SK-N-MC (cell line): ENCODE measurements around the gene VN1R2.
"Not testable (repeated sequence)": the region's sequence is repeated elsewhere in the genome, so short reads cannot be mapped to it uniquely, and the experiment has no call there.

Source experiments
- DNase-seq: peaks from one replicate; pipeline ENCODE4 v3.0.0-alpha.2; 2011; ENCODE audit warnings: low read depth, low spot score
- H3K27ac ChIP-seq: fragments of 200-600 bp; sonication (generic); 2 replicates; pipeline ENCODE4 v1.5.1; 2016; ENCODE audit warnings: mixed run types
- H3K36me3 ChIP-seq: fragments of 200-600 bp; sonication (generic); 2 replicates; pipeline ENCODE4 v1.6.1; 2017; ENCODE audit warnings: antibody characterized with exemption, low read length, mixed read lengths; ENCODE audit not compliant: insufficient read depth
- H3K4me3 ChIP-seq: fragments of 200-600 bp; sonication (generic); 2 replicates; pipeline ENCODE4 v1.5.1; 2016
- H3K9ac ChIP-seq: fragments of 200-600 bp; sonication (generic); 2 replicates; pipeline ENCODE4 v1.8.0; 2017; ENCODE audit warnings: mixed run types, mixed read lengths; ENCODE audit not compliant: insufficient read length
- H3K9me3 ChIP-seq: fragments of 200-600 bp; sonication (generic); 2 replicates; pipeline ENCODE4 v1.6.1; 2017; ENCODE audit warnings: low read depth, mild to moderate bottlenecking, antibody characterized with exemption, low read length, moderate library complexity, mixed read lengths
- EZH2 ChIP-seq: fragments of 200-600 bp; sonication (generic); IDR thresholded peaks from one replicate; pipeline ENCODE4 v1.6.1; 2017; ENCODE audit warnings: antibody characterized with exemption
- FOXP2 ChIP-seq: optimal IDR thresholded peaks from 2 replicates; pipeline ENCODE3; 2011; ENCODE audit warnings: mild to moderate bottlenecking, moderate library complexity; ENCODE audit not compliant: insufficient read depth; ENCODE audit errors: extremely low read length, control extremely low read depth
- POLR2AphosphoS5 ChIP-seq: IDR thresholded peaks from 2 replicates; pipeline ENCODE4 v1.6.1; 2012; ENCODE audit warnings: mild to moderate bottlenecking, low read depth, low read length, borderline replicate concordance

VN1R2 gene

GRCh38 chr19:53272044-53272443 lies 14.0 kb downstream of the VN1R2 start:
- H3K4me3 ChIP-seq = no peak overlapping the region
- no peak for DNase-seq
- H3K9me3 ChIP-seq = no peaks in the 10 kb centered on the region
- TF ChIP-seq FOXP2 (no peak), POLR2AphosphoS5 (no peak), EZH2 (no peak)
- H3K27ac ChIP-seq = no peak overlapping the region
- H3K9ac ChIP-seq = no peak overlapping the region
- H3K36me3 ChIP-seq = no peaks in the 10 kb centered on the region

GRCh38 chr19:53275480-53275879 lies 17.4 kb downstream of the VN1R2 start:
- no peak for TF ChIP-seq POLR2AphosphoS5
- no peak for TF ChIP-seq EZH2
- no peak for TF ChIP-seq FOXP2
- Histone ChIP-seq H3K9ac (no peak overlapping the region), H3K4me3 (no peak overlapping the region), H3K27ac (no peak overlapping the region), H3K36me3 (no peaks in the 10 kb centered on the region), H3K9me3 (no peaks in the 10 kb centered on the region)
- no peak for DNase-seq

GRCh38 chr19:53281947-53282346 lies 23.9 kb downstream of the VN1R2 start:
- H3K36me3 ChIP-seq, H3K27ac ChIP-seq, H3K9ac ChIP-seq, H3K9me3 ChIP-seq, H3K4me3 ChIP-seq, DNase-seq: not testable (repeated sequence)

GRCh38 chr19:53285087-53285486 lies 27.0 kb downstream of the VN1R2 start:
- Histone ChIP-seq H3K27ac (no peak overlapping the region), H3K4me3 (no peak overlapping the region), H3K9ac (no peak overlapping the region), H3K9me3 (no peaks in the 10 kb centered on the region), H3K36me3 (no peaks in the 10 kb centered on the region)
- no peak for DNase-seq
- no peak for TF ChIP-seq FOXP2
- no peak for TF ChIP-seq POLR2AphosphoS5
- TF ChIP-seq EZH2 = no peak

GRCh38 chr19:53290758-53291549 lies 32.9 kb downstream of the VN1R2 start:
- H3K9ac ChIP-seq = no peak overlapping the region
- H3K9me3 ChIP-seq = peaks cover 8% of the 10 kb centered on the region; the same call in 1 of the 2 replicates
- H3K4me3 ChIP-seq = no peak overlapping the region
- TF ChIP-seq POLR2AphosphoS5 (no peak), FOXP2 (no peak), EZH2 (no peak)
- no peak overlapping the region for H3K27ac ChIP-seq
- no peak for DNase-seq
- H3K36me3 ChIP-seq = no peaks in the 10 kb centered on the region

GRCh38 chr19:53294786-53295441 lies 36.8 kb downstream of the VN1R2 start:
- Histone ChIP-seq H3K36me3 (no peaks in the 10 kb centered on the region), H3K4me3 (no peak overlapping the region), H3K27ac (no peak overlapping the region), H3K9me3 (peaks cover 8% of the 10 kb centered on the region; the same call in 1 of the 2 replicates), H3K9ac (no peak overlapping the region)
- DNase-seq = no peak
- TF ChIP-seq POLR2AphosphoS5 (no peak), EZH2 (no peak), FOXP2 (no peak)

GRCh38 chr19:53301341-53301740 lies 43.2 kb downstream of the VN1R2 start:
- H3K4me3 ChIP-seq = not testable (repeated sequence)

GRCh38 chr19:53308339-53308811 lies 50.3 kb downstream of the VN1R2 start:
- H3K9me3 ChIP-seq = no peaks in the 10 kb centered on the region
- H3K36me3 ChIP-seq = no peaks in the 10 kb centered on the region
- no peak for TF ChIP-seq POLR2AphosphoS5
- TF ChIP-seq FOXP2 = no peak
- no peak for TF ChIP-seq EZH2
- no peak overlapping the region for H3K4me3 ChIP-seq
- no peak overlapping the region for H3K27ac ChIP-seq
- DNase-seq = no peak
- no peak overlapping the region for H3K9ac ChIP-seq

More at GRCh38 chr19:53301341-53301740, 43.2 kb downstream of the VN1R2 start:
- not testable (repeated sequence) for H3K36me3 ChIP-seq, H3K9ac ChIP-seq, DNase-seq, H3K27ac ChIP-seq, H3K9me3 ChIP-seq
